HG02642 (cell line): ENCODE data around the gene DLGAP1.

Experiments used
- ATAC-seq: cut with Tn5 transposase; IDR thresholded peaks from one replicate; pipeline ENCODE4 v1.9.1; 2021; ENCODE audit warnings: mild to moderate bottlenecking; ENCODE audit not compliant: unreplicated experiment, poor library complexity

DLGAP1 gene

DNA sequence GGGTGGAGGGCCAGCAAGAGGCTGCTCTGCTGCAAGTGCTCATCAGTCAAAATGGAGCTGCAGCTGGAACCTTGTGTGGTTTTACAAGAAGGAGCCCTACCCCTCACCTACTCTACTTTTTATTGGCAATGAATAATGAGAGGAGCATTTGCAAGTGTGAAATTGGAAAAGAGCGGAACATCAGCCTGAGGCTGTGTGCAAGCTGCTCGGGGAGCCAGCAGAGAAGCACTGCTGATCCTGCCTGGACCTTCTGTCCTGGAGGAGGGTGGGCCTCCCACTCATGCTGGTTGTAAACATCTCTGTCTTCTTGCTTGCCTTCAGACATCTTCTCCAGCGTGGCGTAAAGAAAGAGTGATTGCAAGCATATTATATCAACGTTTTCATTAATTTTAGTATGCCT is 256.2 kb downstream of the DLGAP1 start:
- no peak for ATAC-seq

DNA sequence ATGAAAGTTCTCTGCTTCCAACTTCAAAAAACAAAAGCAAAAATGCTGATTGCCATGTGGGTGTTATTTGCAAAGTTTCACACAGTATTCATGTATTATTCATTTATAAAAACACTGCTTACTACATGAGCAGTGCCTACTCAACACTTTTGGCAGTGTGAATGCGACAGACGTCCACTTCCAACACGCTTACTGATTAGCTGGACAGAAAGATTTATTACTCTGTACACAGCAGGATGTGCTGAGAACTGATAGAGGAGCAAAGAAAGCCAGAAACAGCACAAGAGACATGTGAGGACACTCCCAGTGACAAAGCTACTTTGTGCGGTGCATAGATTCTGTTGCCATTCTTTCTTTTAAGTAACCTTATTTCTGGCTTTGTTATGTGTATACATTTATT is 258.8 kb downstream of the DLGAP1 start:
- no peak for ATAC-seq

DNA sequence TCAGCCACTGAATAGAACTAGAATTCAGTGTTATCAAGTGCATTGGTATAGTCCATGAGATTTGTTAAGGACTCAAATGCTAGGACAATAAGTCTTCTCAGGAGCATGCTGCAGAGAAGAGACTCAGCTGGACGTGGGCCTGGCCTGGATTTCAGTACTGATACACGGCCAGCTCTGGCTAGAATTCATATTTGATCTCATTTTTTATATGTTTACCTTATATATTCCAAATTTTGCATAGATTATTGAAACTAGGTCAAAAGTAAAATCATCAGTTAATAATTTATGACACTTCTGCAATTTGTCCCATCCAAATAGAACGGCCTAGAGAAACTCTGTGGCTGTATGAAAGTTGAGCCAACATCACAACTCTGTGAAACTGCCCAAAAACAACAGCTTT is 262.0 kb downstream of the DLGAP1 start:
- no peak for ATAC-seq

DNA sequence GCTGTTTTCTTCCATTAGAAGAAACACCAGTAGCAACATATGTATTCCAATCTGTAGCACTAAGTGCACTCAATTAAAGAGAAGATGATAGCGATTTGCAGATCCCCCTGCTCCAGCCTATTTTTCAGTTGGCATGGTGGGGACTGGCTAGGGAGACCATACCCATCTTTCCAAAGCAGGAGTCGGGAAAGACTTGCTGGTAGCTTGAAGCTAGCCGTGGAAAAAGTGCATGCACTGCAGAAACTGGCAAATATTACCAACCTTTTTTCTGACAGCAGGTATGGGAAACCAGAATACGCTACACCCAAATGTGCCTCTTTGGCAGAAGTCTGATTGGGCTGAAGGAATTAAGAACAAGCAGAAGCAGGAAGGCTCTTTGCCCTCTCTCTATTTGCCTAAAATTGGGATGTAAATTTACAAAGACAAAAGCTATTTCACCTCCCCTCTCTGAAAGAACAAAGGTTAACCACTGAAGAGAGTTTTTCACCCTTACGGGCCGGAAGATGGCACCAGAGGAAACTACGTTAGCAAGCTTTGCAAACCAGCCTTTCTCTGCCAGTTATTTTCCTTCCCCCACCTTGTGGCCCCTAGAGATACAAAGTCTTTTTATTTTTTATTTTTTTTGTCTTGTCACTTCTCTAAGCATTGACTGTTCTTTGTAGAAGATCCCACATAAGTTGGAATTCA is 273.1 kb downstream of the DLGAP1 start:
- ATAC-seq: no peak

DNA sequence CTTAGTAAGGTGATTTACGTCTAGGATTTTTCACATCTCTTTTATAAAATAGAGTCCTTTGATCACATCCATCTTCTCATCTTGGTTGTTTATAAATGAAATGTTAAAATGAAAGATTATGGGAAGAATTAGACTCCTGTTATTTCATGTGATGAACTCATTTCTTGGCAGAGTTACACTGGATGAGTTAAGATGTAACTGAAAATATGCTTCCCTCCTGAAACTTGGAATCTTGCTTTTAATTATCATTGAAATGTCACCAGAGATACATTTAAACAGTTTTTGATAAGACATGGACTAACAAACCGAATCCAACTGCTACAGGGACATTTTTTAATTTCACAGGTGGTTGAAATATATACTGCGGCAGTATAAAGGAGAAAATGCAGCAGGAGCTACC is 274.0 kb downstream of the DLGAP1 start:
- ATAC-seq: no peak

DNA sequence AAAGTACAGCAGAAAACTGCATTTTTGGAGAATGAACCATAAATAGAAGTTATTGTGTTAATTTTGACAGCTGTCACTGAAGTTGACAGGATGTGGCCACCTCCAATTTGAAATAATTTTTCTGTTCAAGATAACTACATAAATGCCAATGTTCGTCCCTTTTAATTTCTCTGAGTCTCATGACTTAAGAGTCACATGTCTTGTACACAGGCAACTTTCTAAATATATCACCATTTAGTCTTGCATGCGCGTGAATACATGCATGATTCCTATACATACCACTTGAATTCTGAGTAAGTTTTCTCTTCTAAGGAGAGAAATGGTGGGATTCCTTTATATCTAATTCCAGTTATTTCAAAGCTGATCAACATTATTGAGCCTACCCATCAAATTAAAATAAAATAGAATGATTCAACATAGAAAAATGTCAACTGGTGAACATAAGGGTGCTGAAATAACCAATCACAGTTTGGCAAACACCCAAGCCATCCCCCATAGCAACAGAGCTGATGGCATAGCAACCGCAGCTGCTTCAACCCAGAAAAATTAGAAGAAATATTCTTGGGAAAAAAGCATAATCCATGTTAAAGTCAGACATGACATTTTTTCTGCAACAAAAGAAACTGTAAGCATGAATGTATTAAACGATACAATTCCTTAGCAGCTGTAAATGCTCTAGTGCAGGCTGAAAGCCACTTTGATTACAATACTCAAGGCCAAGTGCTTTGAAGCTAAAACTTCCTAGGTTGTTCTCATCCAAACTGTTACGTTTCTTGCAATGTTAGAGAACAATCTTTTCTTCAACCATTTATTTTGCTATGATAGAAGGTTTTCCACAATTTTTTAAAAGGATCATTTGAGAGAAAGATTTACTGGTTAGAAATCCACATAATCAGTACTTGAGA is 282.7 kb downstream of the DLGAP1 start:
- ATAC-seq: no peak

DNA sequence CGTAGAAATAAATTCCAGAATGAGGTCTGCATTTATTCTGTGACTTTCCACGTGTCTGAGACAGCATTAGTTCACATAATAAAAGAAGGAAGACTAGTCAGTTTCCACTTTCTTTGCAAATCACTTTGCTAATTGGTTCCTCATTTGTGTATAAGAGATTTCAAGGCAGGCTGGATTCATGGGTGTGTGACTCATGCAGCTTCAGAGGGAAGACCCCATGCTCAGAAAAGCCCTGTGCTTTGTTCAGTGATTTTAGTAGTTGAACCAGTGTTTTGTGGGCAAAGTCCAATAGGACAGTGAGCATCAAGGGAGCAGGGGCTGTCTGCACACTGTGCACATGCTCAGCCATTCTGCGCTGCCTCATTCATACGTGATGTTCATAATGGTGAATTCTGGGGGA is 297.8 kb downstream of the DLGAP1 start:
- no peak for ATAC-seq

DNA sequence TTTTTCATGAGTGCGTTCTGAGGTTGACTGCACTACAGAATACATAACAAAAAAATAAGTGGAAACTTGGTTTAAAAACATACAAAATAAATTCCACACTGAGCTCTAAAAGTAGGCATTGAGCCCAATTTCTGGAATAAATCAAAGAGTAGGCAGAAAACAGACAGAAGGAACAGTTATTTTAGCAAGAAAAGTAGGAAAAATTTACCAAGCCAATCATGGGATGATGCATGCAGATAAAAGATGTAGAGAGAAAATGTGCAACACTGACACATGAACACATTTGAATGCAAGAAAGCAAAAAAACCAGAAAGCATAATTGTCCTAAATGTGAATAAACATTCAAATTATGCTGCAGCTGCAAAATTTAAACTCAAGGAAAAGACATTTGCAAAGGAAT is 308.3 kb downstream of the DLGAP1 start:
- ATAC-seq: no peak

DNA sequence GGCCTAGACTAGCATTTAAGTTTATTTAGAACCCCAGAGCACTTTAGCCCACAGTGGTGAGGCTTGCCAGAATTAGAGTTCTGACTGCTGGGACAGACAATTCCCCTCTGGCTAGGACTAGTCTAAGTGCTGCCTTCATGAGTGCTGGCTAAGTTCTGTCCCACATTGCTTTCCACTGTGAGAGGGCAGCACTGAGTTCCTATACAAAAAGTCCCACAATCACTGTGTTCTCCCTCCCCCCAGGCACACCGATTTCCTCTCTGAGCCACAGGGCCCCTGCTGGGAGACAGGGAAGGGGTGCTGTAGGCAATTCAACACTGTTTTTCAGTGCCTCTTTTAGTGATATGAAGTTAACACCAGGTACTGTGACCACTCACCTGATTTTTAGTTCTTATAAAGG is 310.9 kb downstream of the DLGAP1 start:
- ATAC-seq: no peak

DNA sequence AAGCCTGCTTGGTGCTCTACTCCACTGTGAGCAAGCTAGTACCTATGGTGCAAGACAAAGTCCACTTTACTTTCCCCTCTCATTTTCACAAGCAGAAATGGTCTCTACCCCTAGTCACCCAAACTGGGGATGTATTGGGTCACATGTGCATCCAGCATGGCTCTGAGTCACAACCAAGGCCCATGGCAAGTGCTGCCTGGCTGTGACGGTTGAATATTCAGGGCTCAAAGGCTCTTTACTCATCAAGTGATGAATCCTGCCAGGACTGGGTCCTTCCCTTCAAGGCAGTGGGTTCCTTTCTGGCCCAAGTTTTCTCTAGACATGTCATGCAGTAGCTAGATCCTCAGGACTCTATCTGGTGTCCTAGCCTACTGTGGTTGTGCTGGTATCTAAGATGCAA is 311.5 kb downstream of the DLGAP1 start:
- no peak for ATAC-seq

DNA sequence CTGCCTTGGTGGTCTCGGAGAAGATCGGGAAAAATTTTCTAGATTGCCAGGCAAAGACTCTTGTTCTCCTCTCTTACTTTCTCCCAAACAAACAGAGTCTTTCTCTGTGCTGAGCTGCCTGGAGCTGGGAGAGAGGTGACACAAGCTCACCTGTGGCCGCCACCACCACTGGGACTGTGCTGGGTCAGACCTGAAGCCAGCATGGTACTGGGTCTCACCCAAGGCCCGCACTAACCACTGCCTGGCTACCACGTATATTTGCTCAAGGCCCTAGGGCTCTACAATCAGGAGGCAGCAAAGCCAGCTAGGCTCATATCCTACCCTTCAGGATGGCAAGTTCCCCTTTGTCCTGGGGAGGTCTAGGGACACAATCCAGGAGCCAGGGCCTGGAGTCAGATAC is 312.2 kb downstream of the DLGAP1 start:
- no peak for ATAC-seq

DNA sequence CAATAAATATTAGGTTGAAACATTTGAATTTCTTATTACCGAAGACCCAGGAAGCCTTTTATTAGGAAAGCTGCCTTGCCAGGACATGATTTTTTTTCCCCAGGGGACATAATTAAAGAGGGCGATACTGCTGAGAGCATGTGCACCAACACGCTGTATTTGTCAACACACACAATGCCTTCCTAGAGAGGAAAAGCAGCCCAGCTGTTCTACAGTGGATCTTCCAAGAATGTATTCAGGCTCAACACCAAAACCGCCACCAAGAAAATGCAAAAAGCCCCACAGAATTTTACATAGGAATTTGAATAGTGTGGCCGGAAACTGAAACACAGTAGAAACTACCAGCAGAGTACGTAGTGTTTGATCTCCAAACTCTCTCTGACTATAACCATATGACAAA is 320.4 kb downstream of the DLGAP1 start:
- ATAC-seq: no peak

DNA sequence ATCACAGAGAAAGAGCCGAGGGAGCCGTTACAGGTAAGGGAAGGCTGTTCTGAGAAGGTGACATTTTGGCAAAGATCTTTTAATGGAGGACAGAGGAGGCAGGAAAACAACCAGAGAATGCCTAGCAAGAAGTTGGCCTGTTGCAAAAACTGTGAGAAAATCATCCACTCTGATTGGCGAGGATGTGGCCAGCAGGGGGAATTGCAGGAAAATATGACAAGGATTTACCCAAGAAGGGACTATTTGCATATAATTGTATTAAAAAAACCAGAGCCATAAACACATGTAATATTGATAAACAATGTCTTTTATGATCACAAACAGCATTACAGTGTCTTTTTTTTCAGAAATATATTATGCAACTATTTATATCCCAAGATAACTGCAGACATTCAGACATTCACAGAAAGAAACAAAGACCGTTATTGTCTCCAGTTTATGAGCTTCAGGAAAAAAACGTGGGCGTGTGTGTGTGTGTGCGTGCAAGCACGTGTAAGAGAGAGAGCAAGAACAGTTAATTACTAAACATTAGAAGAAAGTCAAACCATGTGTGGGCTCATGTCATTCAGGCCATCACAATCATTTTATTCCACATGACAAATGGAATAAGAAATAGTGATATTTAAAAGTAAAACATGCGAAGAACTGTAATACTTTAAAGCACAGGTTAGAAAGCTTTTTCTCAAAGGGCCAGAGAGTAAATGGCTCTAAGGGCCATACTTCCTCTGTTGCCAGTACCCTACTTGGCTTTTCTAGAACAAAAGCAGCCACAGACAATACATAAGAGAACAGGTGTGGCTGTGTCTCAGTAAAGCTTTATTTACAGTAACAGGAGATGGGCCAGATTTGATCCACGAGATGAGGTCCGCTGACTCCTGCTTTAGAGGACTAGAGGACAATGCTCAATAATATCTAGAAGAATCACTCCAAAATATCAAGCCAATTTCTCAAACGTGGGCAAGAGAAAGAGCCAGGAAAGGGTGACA is 324.1 kb downstream of the DLGAP1 start:
- no peak for ATAC-seq

DNA sequence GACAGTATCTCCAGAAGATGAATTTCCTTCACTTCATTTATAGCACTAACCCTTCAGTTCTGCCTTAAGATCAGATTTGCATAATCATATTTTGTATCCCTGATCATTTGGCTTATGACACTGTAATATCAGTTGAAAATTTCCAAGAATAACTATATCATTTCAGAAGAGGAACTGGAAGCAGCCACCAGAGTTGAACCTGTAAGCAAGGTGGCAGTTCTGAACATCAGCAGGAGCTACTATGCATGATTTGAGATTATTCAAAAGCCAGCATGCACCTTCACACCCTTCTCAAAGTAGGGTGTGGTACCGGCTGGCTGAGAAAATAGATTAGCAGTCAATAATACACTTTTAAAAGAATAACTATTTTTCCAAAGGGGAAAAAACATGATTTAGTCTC is 328.2 kb downstream of the DLGAP1 start:
- ATAC-seq: no peak

DNA sequence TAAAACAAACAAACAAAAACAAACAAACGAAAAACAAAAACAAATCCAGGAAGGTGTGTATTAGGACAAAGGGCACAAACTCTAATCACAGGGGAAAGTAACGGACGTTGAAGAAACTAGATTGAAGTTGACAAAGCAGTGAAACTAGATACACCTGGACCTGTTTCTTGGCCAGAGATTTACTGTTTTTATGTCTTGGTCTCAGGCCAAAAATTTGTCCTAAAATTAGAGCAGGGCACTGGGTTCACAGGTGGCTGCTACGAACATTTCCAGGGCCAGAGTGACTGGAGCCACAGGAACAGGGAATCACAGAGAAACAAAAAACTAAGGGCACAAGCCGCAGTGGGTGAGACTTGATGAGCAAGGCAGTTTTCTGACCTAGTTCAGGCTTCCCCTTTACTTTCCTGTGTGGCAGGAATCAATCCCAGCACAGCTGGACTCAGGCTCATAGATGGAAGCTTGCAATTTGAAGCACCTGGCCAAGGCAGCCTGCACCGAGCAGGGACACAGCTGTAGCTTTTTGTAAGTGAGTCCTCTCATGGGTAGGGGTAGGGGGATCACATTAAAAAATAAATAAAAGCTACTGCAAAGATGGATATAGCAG is 329.4 kb downstream of the DLGAP1 start:
- no peak for ATAC-seq

DNA sequence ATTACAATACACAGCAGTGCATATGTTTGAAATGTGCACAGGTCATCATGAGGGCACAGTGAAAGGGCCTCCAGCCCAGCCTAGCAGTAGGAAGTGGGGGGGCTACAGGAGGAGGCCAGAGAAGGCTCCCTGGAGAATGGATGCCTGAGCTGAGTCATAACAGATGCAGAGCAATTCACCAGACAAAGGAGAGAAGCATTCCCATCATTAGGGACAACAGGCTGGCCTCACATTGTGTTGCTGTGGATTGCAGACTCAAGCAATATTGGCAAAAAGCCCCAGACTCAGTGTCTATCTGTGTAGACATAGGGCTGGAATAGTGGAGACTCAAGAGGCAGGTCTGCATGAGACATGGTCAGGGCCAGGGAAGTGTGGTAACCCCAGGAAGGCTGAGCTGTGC is 329.9 kb downstream of the DLGAP1 start:
- no peak for ATAC-seq

DNA sequence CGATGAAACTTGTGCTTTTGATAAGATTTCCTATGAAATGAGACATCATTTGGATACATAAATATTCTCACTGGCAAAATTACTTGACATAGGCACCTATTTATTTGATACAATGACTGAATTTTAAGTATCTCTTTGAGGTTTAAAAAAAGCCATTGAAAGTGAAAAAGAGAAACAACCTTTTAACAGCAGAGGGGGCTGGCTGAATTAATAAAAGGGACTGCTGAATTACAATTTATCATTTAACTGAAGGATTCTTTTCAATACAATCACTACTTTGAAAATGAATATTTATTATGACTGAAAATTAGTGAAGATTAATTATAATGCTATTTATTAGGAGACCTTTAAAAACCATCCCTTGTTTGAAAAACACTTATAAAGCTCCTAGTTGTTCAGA is 335.3 kb downstream of the DLGAP1 start:
- ATAC-seq: no peak

DNA sequence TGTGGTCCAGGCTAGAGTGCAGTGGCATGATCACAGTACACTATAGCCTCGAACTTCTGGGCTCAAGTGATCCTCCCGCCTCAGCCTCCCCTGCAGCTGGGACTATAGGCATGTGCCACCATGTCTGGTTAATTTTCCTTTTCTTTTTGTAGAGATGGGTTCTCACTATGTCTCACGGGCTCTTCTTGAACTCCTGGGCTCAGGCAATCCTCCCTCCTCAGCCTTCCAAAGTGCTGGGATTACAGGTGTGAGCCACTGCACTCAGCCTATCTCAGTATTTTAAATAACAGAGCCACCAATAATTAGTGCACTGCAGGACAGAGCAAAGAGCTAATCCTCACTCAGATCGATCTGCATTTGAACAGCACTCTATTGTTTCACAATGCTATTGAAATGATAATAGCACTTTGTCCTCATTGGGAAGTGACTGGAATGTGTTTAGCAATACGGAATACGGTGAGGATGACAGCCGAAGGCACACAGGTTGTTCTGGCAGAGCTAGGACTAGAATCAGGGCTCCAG is 335.9 kb downstream of the DLGAP1 start:
- ATAC-seq: no peak

DNA sequence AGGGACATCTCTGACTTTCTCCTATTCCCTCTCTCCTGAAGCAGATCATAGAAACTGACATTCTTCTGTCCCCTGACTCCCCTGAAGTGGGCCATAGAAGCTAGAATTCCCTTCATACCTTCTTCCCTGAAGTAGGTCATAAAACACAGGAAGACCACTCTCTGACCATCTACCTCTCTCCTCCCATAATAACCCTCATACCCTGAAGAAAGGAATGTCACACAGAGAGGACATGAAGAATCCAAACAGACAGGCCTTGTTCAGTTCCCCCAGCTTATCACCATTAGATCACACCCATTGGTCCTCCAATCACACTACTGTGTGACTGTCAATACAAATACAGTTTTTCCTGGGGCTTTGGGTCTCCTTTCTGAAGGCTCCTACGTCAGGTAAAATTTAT is 347.1 kb downstream of the DLGAP1 start:
- no peak for ATAC-seq

DNA sequence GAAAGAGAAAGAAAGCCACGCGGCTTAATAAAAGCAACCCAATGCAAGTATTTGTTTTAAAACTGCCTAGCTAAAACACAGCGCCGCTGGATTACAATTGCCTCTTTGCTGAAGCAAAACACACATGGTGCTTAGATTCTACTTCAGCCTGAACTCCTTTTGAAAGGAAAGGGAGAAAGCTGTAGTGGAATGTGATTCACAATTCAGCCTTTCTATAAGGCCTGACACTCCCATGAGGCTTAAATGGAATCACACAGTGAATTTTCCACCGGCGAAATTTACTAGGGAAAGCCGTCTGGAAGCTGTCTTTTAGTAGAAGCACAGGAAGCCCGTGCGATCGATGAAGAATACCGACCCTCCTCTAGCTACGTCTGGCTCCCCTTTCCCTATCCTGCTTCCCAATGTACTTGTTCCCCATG is 348.0 kb downstream of the DLGAP1 start:
- no peak for ATAC-seq
